GM21447 (cell line): Measurements from ENCODE around the gene MACROD2.
"Not testable (repeated sequence)": the region's sequence is repeated elsewhere in the genome, so short reads cannot be mapped to it uniquely, and the experiment has no call there.

ENCODE experiments used
- ATAC-seq: cut with Tn5 transposase; IDR thresholded peaks from one replicate; pipeline ENCODE4 v1.9.1; 2021; ENCODE audit not compliant: unreplicated experiment

MACROD2 gene

GRCh38 chr20:15119852-15120487 is 1124.7 kb downstream of the MACROD2 start:
- ATAC-seq = no peak

- no peak for ATAC-seq
Measured at GRCh38 chr20:15122613-15123012, 1127.3 kb downstream of the MACROD2 start.

- ATAC-seq = no peak
Measured at GRCh38 chr20:15131176-15131575, 1135.9 kb downstream of the MACROD2 start.

GRCh38 chr20:15138548-15139126 is 1143.3 kb downstream of the MACROD2 start:
- no peak for ATAC-seq

GRCh38 chr20:15139522-15139921 is 1144.2 kb downstream of the MACROD2 start:
- no peak for ATAC-seq

GRCh38 chr20:15140286-15140685 is 1145.0 kb downstream of the MACROD2 start:
- no peak for ATAC-seq

GRCh38 chr20:15140940-15141339 is 1145.6 kb downstream of the MACROD2 start:
- ATAC-seq = not testable (repeated sequence)

- no peak for ATAC-seq
Measured at GRCh38 chr20:15141861-15142260, 1146.5 kb downstream of the MACROD2 start.

- ATAC-seq = no peak
Measured at GRCh38 chr20:15143478-15143877, 1148.2 kb downstream of the MACROD2 start.

GRCh38 chr20:15144916-15145315 is 1149.6 kb downstream of the MACROD2 start:
- ATAC-seq = no peak

GRCh38 chr20:15146948-15147347 is 1151.6 kb downstream of the MACROD2 start:
- ATAC-seq = no peak

- ATAC-seq = no peak
Measured at GRCh38 chr20:15154070-15154469, 1158.8 kb downstream of the MACROD2 start.

GRCh38 chr20:15155848-15156401 is 1160.6 kb downstream of the MACROD2 start:
- ATAC-seq = no peak

- no peak for ATAC-seq
Measured at GRCh38 chr20:15158533-15158932, 1163.2 kb downstream of the MACROD2 start.

- no peak for ATAC-seq
Measured at GRCh38 chr20:15162079-15162647, 1166.8 kb downstream of the MACROD2 start.

GRCh38 chr20:15163632-15164031 is 1168.3 kb downstream of the MACROD2 start:
- no peak for ATAC-seq

- ATAC-seq = no peak
Measured at GRCh38 chr20:15164726-15165125, 1169.4 kb downstream of the MACROD2 start.

GRCh38 chr20:15166744-15167143 is 1171.4 kb downstream of the MACROD2 start:
- ATAC-seq = no peak

- no peak for ATAC-seq
Measured at GRCh38 chr20:15171016-15171415, 1175.7 kb downstream of the MACROD2 start.

GRCh38 chr20:15176929-15177328 is 1181.6 kb downstream of the MACROD2 start:
- ATAC-seq = no peak

- no peak for ATAC-seq
Measured at GRCh38 chr20:15178581-15178980, 1183.3 kb downstream of the MACROD2 start.

- ATAC-seq = no peak
Measured at GRCh38 chr20:15179381-15179780, 1184.1 kb downstream of the MACROD2 start.
